Measurements from ENCODE around the gene KRTAP10-5. TPM values are rescaled to one million over a fixed set of nuclear protein-coding genes. Genes with fewer than 3 reads are reported as not detected.
"Not testable (repeated sequence)": the region's sequence is repeated elsewhere in the genome, so short reads cannot be mapped to it uniquely, and the experiment has no call there.

Gene KRTAP10-5
- total RNA-seq, 8 experiments from 2014 or later = 0.17 to 1.1 (median 0.43) TPM; not detected in 4

- in situ Hi-C loops (cut with MboI; ENCODE audit: low pct_unique_long_range_greater_than_20kb in 2 of 9, low sequenced_read_pairs in 9 of 9, unreplicated experiment in 9 of 9) = no loop called here
- peaks cover 3 to 10% of the 10 kb centered on the region in 2 donors for H3K4me1 ChIP-seq (replicated peaks in 1 of 2)
- no peak for ATAC-seq (replicated peaks in 6 of 8)
Measured at GRCh38 chr21:44579056-44579832, 1.2 kb downstream of the KRTAP10-5 start.

GRCh38 chr21:44578371-44579055 is 1.9 kb downstream of the KRTAP10-5 start:
- Histone ChIP-seq H3K4me3 (no peak overlapping the region), H3K27ac (no peak overlapping the region), H3K4me1 (replicated peaks in 1 of 2) (peaks cover 3 to 5% of the 10 kb centered on the region in 2 donors)
- in situ Hi-C loops (cut with MboI; ENCODE audit: low pct_unique_long_range_greater_than_20kb in 2 of 9, low sequenced_read_pairs in 9 of 9, unreplicated experiment in 9 of 9) = no loop called here
- no peak for ATAC-seq (replicated peaks in 6 of 8)
- WGBS, 10 experiments = 17 to 89% (median 42%) methylated on average over 2 to 9 of the region's 17 CpGs; no CpG with 5 or more reads in 5 of the 10 experiments

More at GRCh38 chr21:44579056-44579832, 1.2 kb downstream of the KRTAP10-5 start:
- 50 to 100% (median 84%) methylated on average over 1 to 3 of the region's 22 CpGs; no CpG with 5 or more reads in 6 of the 10 experiments for WGBS, 10 experiments
- Histone ChIP-seq H3K4me3 (no peak overlapping the region), H3K27ac (no peak overlapping the region)

GRCh38 chr21:44576025-44576420 is 4.4 kb downstream of the KRTAP10-5 start:
- no peak for ATAC-seq (replicated peaks in 6 of 8)
- in situ Hi-C loops (cut with MboI; ENCODE audit: low pct_unique_long_range_greater_than_20kb in 2 of 9, low sequenced_read_pairs in 9 of 9, unreplicated experiment in 9 of 9) = no loop called here
- 33 to 93% (median 71%) methylated on average over 1 to 4 of the region's 10 CpGs; no CpG with 5 or more reads in 4 of the 10 experiments for WGBS, 10 experiments
- Histone ChIP-seq H3K27ac (no peak overlapping the region), H3K4me1 (replicated peaks in 1 of 2) (no peaks in the 10 kb centered on the region), H3K4me3 (no peak overlapping the region)

GRCh38 chr21:44575307-44576024 is 4.9 kb downstream of the KRTAP10-5 start:
- Histone ChIP-seq H3K4me1 (replicated peaks in 1 of 2) (no peaks in the 10 kb centered on the region), H3K27ac (no peak overlapping the region), H3K4me3 (no peak overlapping the region)
- no peak for ATAC-seq (replicated peaks in 6 of 8)
- 0 to 100% (median 80%) methylated on average over 1 to 11 of the region's 20 CpGs; no CpG with 5 or more reads in 3 of the 10 experiments for WGBS, 10 experiments
- in situ Hi-C loops (cut with MboI; ENCODE audit: low pct_unique_long_range_greater_than_20kb in 2 of 9, low sequenced_read_pairs in 9 of 9, unreplicated experiment in 9 of 9) = no loop called here

- Histone ChIP-seq H3K27ac (no peak overlapping the region), H3K4me3 (no peak overlapping the region), H3K4me1 (replicated peaks in 1 of 2) (no peaks in the 10 kb centered on the region)
- ATAC-seq (replicated peaks in 6 of 8) = peak in 1 of 8 experiments; percentile 52
- WGBS, 10 experiments = 0 to 100% (median 48%) methylated on average over 1 to 12 of the region's 21 CpGs; no CpG with 5 or more reads in 6 of the 10 experiments
- in situ Hi-C loops (cut with MboI; ENCODE audit: low pct_unique_long_range_greater_than_20kb in 2 of 9, low sequenced_read_pairs in 9 of 9, unreplicated experiment in 9 of 9) = no loop called here
Measured at GRCh38 chr21:44574457-44575306, 5.7 kb downstream of the KRTAP10-5 start.

- H3K4me3 ChIP-seq; H3K4me1 ChIP-seq (replicated peaks in 1 of 2); H3K27ac ChIP-seq; ATAC-seq (replicated peaks in 6 of 8); in situ Hi-C loops (cut with MboI; ENCODE audit: low pct_unique_long_range_greater_than_20kb in 2 of 9, low sequenced_read_pairs in 9 of 9, unreplicated experiment in 9 of 9): not testable (repeated sequence)
- WGBS, 10 experiments = 0% methylated on average over 1 of the region's 25 CpGs; no CpG with 5 or more reads in 9 of the 10 experiments
Measured at GRCh38 chr21:44573630-44574456, 6.6 kb downstream of the KRTAP10-5 start, which contains the start of gene KRTAP10-4. Gene KRTAP10-4, plus strand, starts transcription at chr21:44573729. Its CDS starts 30 bp downstream, at chr21:44573759.

GRCh38 chr21:44572959-44573583 is 7.3 kb downstream of the KRTAP10-5 start:
- Histone ChIP-seq H3K4me3 (no peak overlapping the region), H3K27ac (no peak overlapping the region), H3K4me1 (replicated peaks in 1 of 2) (no peaks in the 10 kb centered on the region)
- 13 to 82% (median 54%) methylated on average over 6 to 7 of the region's 15 CpGs; no CpG with 5 or more reads in 6 of the 10 experiments for WGBS, 10 experiments
- in situ Hi-C loops (cut with MboI; ENCODE audit: low pct_unique_long_range_greater_than_20kb in 2 of 9, low sequenced_read_pairs in 9 of 9, unreplicated experiment in 9 of 9) = no loop called here
- ATAC-seq (replicated peaks in 6 of 8) = peak in 4 of 8 experiments; percentile 27 to 73 (median 40)

- no peak overlapping the region for H3K4me3 ChIP-seq
- H3K27ac ChIP-seq = no peak overlapping the region
- in situ Hi-C loops (cut with MboI; ENCODE audit: low pct_unique_long_range_greater_than_20kb in 2 of 9, low sequenced_read_pairs in 9 of 9, unreplicated experiment in 9 of 9) = no loop called here
- no peak for ATAC-seq (replicated peaks in 6 of 8)
- H3K4me1 ChIP-seq (replicated peaks in 1 of 2) = no peaks in the 10 kb centered on the region
- 33 to 96% (median 76%) methylated on average over 1 to 13 of the region's 40 CpGs; no CpG with 5 or more reads in 3 of the 10 experiments for WGBS, 10 experiments
Measured at GRCh38 chr21:44571844-44572782, 8.3 kb downstream of the KRTAP10-5 start.

GRCh38 chr21:44571296-44571695 is 9.1 kb downstream of the KRTAP10-5 start:
- in situ Hi-C loops (cut with MboI; ENCODE audit: low pct_unique_long_range_greater_than_20kb in 2 of 9, low sequenced_read_pairs in 9 of 9, unreplicated experiment in 9 of 9) = no loop called here
- no peak overlapping the region for H3K4me3 ChIP-seq
- 0 to 100% (median 61%) methylated on average over 1 to 3 of the region's 4 CpGs; no CpG with 5 or more reads in 1 of the 10 experiments for WGBS, 10 experiments
- H3K4me1 ChIP-seq (replicated peaks in 1 of 2) = no peaks in the 10 kb centered on the region
- H3K27ac ChIP-seq = no peak overlapping the region
- ATAC-seq (replicated peaks in 6 of 8) = no peak

- ATAC-seq (replicated peaks in 6 of 8) = no peak
- no peak overlapping the region for H3K27ac ChIP-seq
- 19 to 83% (median 72%) methylated on average over 1 to 9 of the region's 12 CpGs; no CpG with 5 or more reads in 3 of the 10 experiments for WGBS, 10 experiments
- in situ Hi-C loops (cut with MboI; ENCODE audit: low pct_unique_long_range_greater_than_20kb in 2 of 9, low sequenced_read_pairs in 9 of 9, unreplicated experiment in 9 of 9) = no loop called here
- no peaks in the 10 kb centered on the region for H3K4me1 ChIP-seq (replicated peaks in 1 of 2)
- H3K4me3 ChIP-seq = no peak overlapping the region
Measured at GRCh38 chr21:44569861-44570517, 10.4 kb downstream of the KRTAP10-5 start.

Measured in motor neuron (in vitro differentiated cells).